H1 (cell line): ENCODE results near the gene FERMT2. TPM values are rescaled to one million over a fixed set of nuclear protein-coding genes. Genes with fewer than 3 reads are reported as not detected.

Source experiments
- CTCF ChIA-PET: fragments of 300-600 bp; sonication (Branson Sonifier 250); formaldehyde crosslinking; loops from one replicate; lab custom pipeline; 2021; ENCODE audit not compliant: partially characterized antibody; lab: Charles Lee
- POLR2A ChIA-PET: fragments of 300-600 bp; sonication (Branson Sonifier 250); formaldehyde crosslinking; loops from one replicate; lab custom pipeline; 2021; ENCODE audit warnings: inconsistent platforms; ENCODE audit not compliant: partially characterized antibody; lab: Charles Lee
- DNase-seq, 2 experiments: peaks; one replicate each; pipeline versions ENCODE4 v3.0.0 to v3.0.0-alpha.2; 2010 to 2022; ENCODE audit warnings: low spot score in 2 of 2, low read depth in 1 of 2, mixed read lengths in 1 of 2
- FAIRE-seq: peaks from 2 replicates; lab custom pipeline; 2011; peaks lifted over from hg19 to GRCh38; lab: Jason Lieb, UNC
- H2AFZ ChIP-seq: 2 replicates; pipeline ENCODE4 v1.8.1; 2012; ENCODE audit warnings: low read length, inconsistent platforms
- H2AK5ac ChIP-seq: 2 replicates; pipeline ENCODE4 v1.6.1; 2013; ENCODE audit warnings: low read depth, low read length
- H2BK120ac ChIP-seq: replicated peaks from 2 replicates; pipeline ENCODE3; 2013; ENCODE audit warnings: low read depth, low read length, inconsistent platforms
- H2BK12ac ChIP-seq: 2 replicates; pipeline ENCODE4 v1.6.1; 2013; ENCODE audit warnings: low read depth, low read length
- H2BK15ac ChIP-seq: 2 replicates; pipeline ENCODE4 v1.6.1; 2013; ENCODE audit warnings: low read length
- H2BK20ac ChIP-seq: 2 replicates; pipeline ENCODE4 v1.6.1; 2013; ENCODE audit warnings: low read length
- H2BK5ac ChIP-seq: 2 replicates; pipeline ENCODE4 v1.6.1; 2013; ENCODE audit warnings: low read depth, low read length
- H3K14ac ChIP-seq: 2 replicates; pipeline ENCODE4 v1.6.1; 2013; ENCODE audit warnings: inconsistent platforms; ENCODE audit not compliant: insufficient read length
- H3K18ac ChIP-seq: 2 replicates; pipeline ENCODE4 v1.6.1; 2013; ENCODE audit warnings: low read length; ENCODE audit errors: extremely low read depth
- H3K23ac ChIP-seq: 2 replicates; pipeline ENCODE4 v1.6.1; 2013; ENCODE audit warnings: inconsistent platforms; ENCODE audit not compliant: insufficient read length
- H3K23me2 ChIP-seq: 2 replicates; pipeline ENCODE4 v1.6.1; 2013; ENCODE audit warnings: low read depth, low read length
- H3K27ac ChIP-seq: 2 replicates; pipeline ENCODE4 v1.6.1; 2011; ENCODE audit warnings: low read depth, low read length, inconsistent platforms
- H3K27me3 ChIP-seq, 4 experiments: replicated peaks in 1 of 4; 1 replicate in 1 of 4; 2 replicates in 3 of 4; pipeline versions ENCODE4 v1.6.1 to v1.8.1; 2011 to 2013; ENCODE audit warnings: low read length in 3 of 4, mild to moderate bottlenecking in 3 of 4, inconsistent platforms in 2 of 4, mixed read lengths in 2 of 4, moderate library complexity in 1 of 4; ENCODE audit not compliant: control insufficient read depth in 3 of 4, insufficient read depth in 3 of 4; ENCODE audit errors: extremely low read depth in 1 of 4
- H3K36me3 ChIP-seq, 4 experiments: 2 replicates each; pipeline versions ENCODE4 v1.6.1 to v1.8.1; 2011 to 2013; ENCODE audit warnings: mild to moderate bottlenecking in 4 of 4, low read length in 3 of 4, moderate library complexity in 2 of 4, control low read depth in 1 of 4, inconsistent platforms in 1 of 4; ENCODE audit not compliant: insufficient read depth in 4 of 4, control insufficient read depth in 2 of 4
- H3K4ac ChIP-seq: replicated peaks from 2 replicates; pipeline ENCODE3; 2013; ENCODE audit warnings: low read length, low read depth, mixed read lengths, inconsistent platforms; ENCODE audit not compliant: insufficient read length
- H3K4me1 ChIP-seq, 4 experiments: replicated peaks in 1 of 4; 1 replicate in 1 of 4; 2 replicates in 3 of 4; pipeline versions ENCODE4 v1.6.1 to v1.8.1; 2011 to 2013; ENCODE audit warnings: low read length in 3 of 4, inconsistent platforms in 2 of 4, mixed read lengths in 1 of 4; ENCODE audit not compliant: insufficient read depth in 4 of 4, control insufficient read depth in 3 of 4
- H3K4me2 ChIP-seq, 2 experiments: 2 replicates each; pipeline versions ENCODE4 v1.6.1 to v1.8.1; 2011 to 2013; ENCODE audit warnings: low read depth in 2 of 2, low read length in 2 of 2, control low read depth in 1 of 2, inconsistent platforms in 1 of 2, mild to moderate bottlenecking in 1 of 2; ENCODE audit not compliant: insufficient read depth in 1 of 2
- H3K4me3 ChIP-seq, 4 experiments: fragments of 200-600, 300-600 bp in 1 of 4; sonication (generic), shearing (Covaris generic), sonication (Bioruptor Twin) in 1 of 4; 2 replicates each; pipeline versions ENCODE4 v1.5.1 to v1.8.1; 2011 to 2016; ENCODE audit warnings: low read length in 4 of 4, low read depth in 3 of 4, control low read depth in 2 of 4, inconsistent platforms in 2 of 4, mild to moderate bottlenecking in 2 of 4, mixed read lengths in 1 of 4, moderate library complexity in 1 of 4; ENCODE audit not compliant: insufficient read depth in 2 of 4; ENCODE audit errors: extremely low read depth in 1 of 4
- H3K56ac ChIP-seq: replicated peaks from 2 replicates; pipeline ENCODE3; 2013; ENCODE audit warnings: low read depth, mild to moderate bottlenecking, mixed read lengths, low read length, inconsistent platforms; ENCODE audit not compliant: insufficient read length
- H3K79me1 ChIP-seq: 2 replicates; pipeline ENCODE4 v1.6.1; 2013; ENCODE audit warnings: low read depth, low read length, control low read depth
- H3K79me2 ChIP-seq, 2 experiments: 2 replicates each; pipeline versions ENCODE4 v1.6.1 to v1.8.1; 2012 to 2013; ENCODE audit warnings: low read length in 2 of 2, mild to moderate bottlenecking in 2 of 2, inconsistent platforms in 1 of 2; ENCODE audit not compliant: insufficient read depth in 2 of 2, control insufficient read depth in 1 of 2
- H3K9ac ChIP-seq, 4 experiments: replicated peaks in 1 of 4; 1 replicate in 1 of 4; 2 replicates in 3 of 4; pipeline versions ENCODE4 v1.6.1 to v1.8.1; 2011 to 2013; ENCODE audit warnings: low read depth in 3 of 4, low read length in 3 of 4, control low read depth in 2 of 4, mild to moderate bottlenecking in 2 of 4, moderate library complexity in 2 of 4, inconsistent platforms in 1 of 4; ENCODE audit errors: extremely low read depth in 1 of 4
- H3K9me3 ChIP-seq, 2 experiments: 2 replicates each; pipeline versions ENCODE4 v1.6.1 to v1.8.1; 2012 to 2013; ENCODE audit warnings: mild to moderate bottlenecking in 2 of 2, moderate library complexity in 2 of 2, control low read depth in 1 of 2, inconsistent platforms in 1 of 2, low read depth in 1 of 2, low read length in 1 of 2, mixed read lengths in 1 of 2; ENCODE audit not compliant: insufficient read depth in 2 of 2
- H4K20me1 ChIP-seq, 2 experiments: replicated peaks in 1 of 2; 2 replicates each; pipeline versions ENCODE3 to v1.8.1; 2011 to 2013; ENCODE audit warnings: inconsistent platforms in 2 of 2, low read length in 2 of 2, mild to moderate bottlenecking in 1 of 2; ENCODE audit not compliant: insufficient read depth in 2 of 2, control insufficient read depth in 1 of 2
- H4K5ac ChIP-seq: 2 replicates; pipeline ENCODE4 v1.6.1; 2013; ENCODE audit warnings: low read length, low read depth, mixed read lengths, inconsistent platforms; ENCODE audit not compliant: insufficient read length
- H4K8ac ChIP-seq: 2 replicates; pipeline ENCODE4 v1.8.0; 2013; ENCODE audit warnings: mild to moderate bottlenecking, moderate library complexity, low read length, inconsistent platforms; ENCODE audit not compliant: insufficient read depth; ENCODE audit errors: extremely low read depth
- H4K91ac ChIP-seq: replicated peaks from 2 replicates; pipeline ENCODE3; 2013; ENCODE audit warnings: low read length, mixed read lengths, inconsistent platforms; ENCODE audit not compliant: insufficient read length
- CEBPB ChIP-seq: IDR thresholded peaks from 2 replicates; pipeline ENCODE4 v1.6.1; 2012; ENCODE audit warnings: low read depth, low read length
- EGR1 ChIP-seq: IDR thresholded peaks from 2 replicates; pipeline ENCODE4 v1.6.1; 2011; ENCODE audit warnings: low read depth, low read length, borderline replicate concordance
- HDAC6 ChIP-seq: IDR thresholded peaks from one replicate; pipeline ENCODE4 v1.7.1; 2012; ENCODE audit warnings: low read depth, mild to moderate bottlenecking, inconsistent platforms, low read length, moderate library complexity
- KDM5A ChIP-seq: fragments of 200-600 bp; IDR thresholded peaks from 2 replicates; pipeline ENCODE4 v1.7.1; 2012; ENCODE audit warnings: mild to moderate bottlenecking, low read length, inconsistent platforms, mixed read lengths
- POLR2A ChIP-seq, 2 experiments: IDR thresholded peaks; 1 replicate in 1 of 2; 2 replicates in 1 of 2; pipeline ENCODE4 v1.6.1; 2011; ENCODE audit warnings: low read depth in 2 of 2, low read length in 2 of 2, mild to moderate bottlenecking in 2 of 2; ENCODE audit errors: control extremely low read depth in 1 of 2
- SIX5 ChIP-seq: IDR thresholded peaks from 2 replicates; pipeline ENCODE4 v1.6.1; 2011; ENCODE audit warnings: mild to moderate bottlenecking, low read depth, low read length
- SP4 ChIP-seq: IDR thresholded peaks from 2 replicates; pipeline ENCODE4 v1.6.1; 2012; ENCODE audit warnings: low read length, inconsistent platforms
- TBP ChIP-seq: IDR thresholded peaks from 2 replicates; pipeline ENCODE4 v1.6.1; 2011; ENCODE audit warnings: low read depth, low read length, improper control_type of control experiment
- WGBS, 2 experiments: shearing (Covaris generic) in 1 of 2; methylation state at CpG; one replicate each; pipeline versions ENCODE4 v1.1.6 to v1.1.7; 2013 to 2015; ENCODE audit warnings: low lambda C conversion rate in 2 of 2, mixed read lengths in 2 of 2, inconsistent platforms in 1 of 2, low coverage in 1 of 2, missing lambda C conversion rate in 1 of 2; ENCODE audit not compliant: insufficient replicate concordance in 2 of 2, insufficient coverage in 1 of 2, insufficient read length in 1 of 2; ENCODE audit errors: extremely low coverage in 1 of 2, missing lambda C conversion rate in 1 of 2; 5-methylcytosine and 5-hydroxymethylcytosine counted together
- polyA plus RNA-seq, 7 experiments: library from polyadenylated mRNA; depleted of rRNA in 3 of 7; stranded (reverse) in 5 of 7; unstranded in 2 of 7; fragments of >200 nt in 5 of 7; fragments of 200-250 nt in 2 of 7; gene quantifications; 1 replicate in 5 of 7; 2 replicates in 1 of 7; 4 replicates in 1 of 7; pipeline versions ENCODE4 v1.2.1 to v1.2.3, GENCODE V29; 2011 to 2013; ENCODE audit warnings: missing spikeins in 2 of 7, mixed read lengths in 2 of 7
- total RNA-seq: library from RNA; stranded (reverse); fragmentation: NEBNext Ultra II Directional; extraction: Animal tissue kit (Norgen Biotek cat#: 25700); gene quantifications from 2 replicates; pipeline ENCODE4 v1.2.1, GENCODE V29; 2021
- TF ChIP-seq, protein P1 (sequence below): IDR thresholded peaks from 2 replicates; pipeline ENCODE4 v1.6.1; 2011; ENCODE audit warnings: low read length, improper control_type of control experiment
- TF ChIP-seq, protein P2 (sequence below), 3 experiments: IDR thresholded peaks; 1 replicate in 2 of 3; 2 replicates in 1 of 3; pipeline versions ENCODE4 v1.5.1 to v1.6.1; 2011; ENCODE audit warnings: low read length in 3 of 3, mild to moderate bottlenecking in 3 of 3, inconsistent platforms in 2 of 3, low read depth in 1 of 3, moderate library complexity in 1 of 3; ENCODE audit not compliant: insufficient read depth in 1 of 3; ENCODE audit errors: control extremely low read depth in 1 of 3

The FERMT2 gene
- total and polyA plus RNA-seq, 2 of the 8 experiments (the other 6 are each of a cell fraction or from before 2014, with no cell fraction given) = 53.3 to 142 TPM

- no peak overlapping the region for H3K14ac ChIP-seq
- H4K20me1 ChIP-seq = no peaks in the 10 kb centered on the region
- no peak overlapping the region for H3K18ac ChIP-seq
- H2BK12ac ChIP-seq = no peak overlapping the region
- H3K36me3 ChIP-seq = peaks cover 8 to 80% (median 37%) of the 10 kb centered on the region in 4 experiments; a peak in 7 of 8 replicates
- peaks cover 0 to 4% (median 0%) of the 10 kb centered on the region in 4 experiments; a peak in 1 of 7 replicates for H3K4me1 ChIP-seq
- H3K4me3 ChIP-seq = no peak overlapping the region
- no peaks in the 10 kb centered on the region for H3K79me2 ChIP-seq
- no peak overlapping the region for H2BK120ac ChIP-seq
- no peak overlapping the region for H3K4ac ChIP-seq
- no peaks in the 10 kb centered on the region for H3K9me3 ChIP-seq
- H4K5ac ChIP-seq = no peak overlapping the region
- H2BK5ac ChIP-seq = no peak overlapping the region
- no peak overlapping the region for H2AFZ ChIP-seq
- FAIRE-seq = no peak
- H3K79me1 ChIP-seq = no peaks in the 10 kb centered on the region; the same call in 1 of the 2 replicates
- H3K56ac ChIP-seq = no peak overlapping the region
- WGBS, 2 experiments = 87% methylated on average over 4 of the region's 4 CpGs; no CpG with 5 or more reads in 1 of the 2 experiments
- no peak for DNase-seq
- H4K8ac ChIP-seq = no peak overlapping the region
- no peaks in the 10 kb centered on the region for H3K27me3 ChIP-seq
- H4K91ac ChIP-seq = no peak overlapping the region
- H3K4me2 ChIP-seq = no peak overlapping the region
- POLR2A ChIA-PET = interaction anchor here (1.3 to 1.9 kb wide), 2 partner anchors 9 to 11 kb away, joined by 3 to 4 read pairs; no protein-coding TSS in a partner anchor
- no peak overlapping the region for H3K23ac ChIP-seq
- no peak overlapping the region for H2BK15ac ChIP-seq
- no peak overlapping the region for H3K27ac ChIP-seq
- H3K9ac ChIP-seq = no peak overlapping the region
- H2AK5ac ChIP-seq = no peak overlapping the region
- CTCF ChIA-PET = interaction anchor here (1.5 kb wide), 1 partner anchor 62 kb away, joined by 3 read pairs; no protein-coding TSS in a partner anchor
- no peaks in the 10 kb centered on the region for H3K23me2 ChIP-seq
- H2BK20ac ChIP-seq = no peak overlapping the region
- TF ChIP-seq KDM5A (no peak), POLR2A (IDR thresholded peaks at IDR 0.05; ENCODE audit: control extremely low read depth in 1 of 2, low read depth in 2 of 2, low read length in 2 of 2) (no peak), SIX5 (no peak), SP4 (no peak), EGR1 (no peak), HDAC6 (no peak), CEBPB (no peak), TBP (no peak)
- TF ChIP-seq, protein P1, sequence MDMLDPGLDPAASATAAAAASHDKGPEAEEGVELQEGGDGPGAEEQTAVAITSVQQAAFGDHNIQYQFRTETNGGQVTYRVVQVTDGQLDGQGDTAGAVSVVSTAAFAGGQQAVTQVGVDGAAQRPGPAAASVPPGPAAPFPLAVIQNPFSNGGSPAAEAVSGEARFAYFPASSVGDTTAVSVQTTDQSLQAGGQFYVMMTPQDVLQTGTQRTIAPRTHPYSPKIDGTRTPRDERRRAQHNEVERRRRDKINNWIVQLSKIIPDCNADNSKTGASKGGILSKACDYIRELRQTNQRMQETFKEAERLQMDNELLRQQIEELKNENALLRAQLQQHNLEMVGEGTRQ = no peak
- TF ChIP-seq, protein P2, sequence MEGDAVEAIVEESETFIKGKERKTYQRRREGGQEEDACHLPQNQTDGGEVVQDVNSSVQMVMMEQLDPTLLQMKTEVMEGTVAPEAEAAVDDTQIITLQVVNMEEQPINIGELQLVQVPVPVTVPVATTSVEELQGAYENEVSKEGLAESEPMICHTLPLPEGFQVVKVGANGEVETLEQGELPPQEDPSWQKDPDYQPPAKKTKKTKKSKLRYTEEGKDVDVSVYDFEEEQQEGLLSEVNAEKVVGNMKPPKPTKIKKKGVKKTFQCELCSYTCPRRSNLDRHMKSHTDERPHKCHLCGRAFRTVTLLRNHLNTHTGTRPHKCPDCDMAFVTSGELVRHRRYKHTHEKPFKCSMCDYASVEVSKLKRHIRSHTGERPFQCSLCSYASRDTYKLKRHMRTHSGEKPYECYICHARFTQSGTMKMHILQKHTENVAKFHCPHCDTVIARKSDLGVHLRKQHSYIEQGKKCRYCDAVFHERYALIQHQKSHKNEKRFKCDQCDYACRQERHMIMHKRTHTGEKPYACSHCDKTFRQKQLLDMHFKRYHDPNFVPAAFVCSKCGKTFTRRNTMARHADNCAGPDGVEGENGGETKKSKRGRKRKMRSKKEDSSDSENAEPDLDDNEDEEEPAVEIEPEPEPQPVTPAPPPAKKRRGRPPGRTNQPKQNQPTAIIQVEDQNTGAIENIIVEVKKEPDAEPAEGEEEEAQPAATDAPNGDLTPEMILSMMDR (IDR thresholded peaks at IDR 0.05; ENCODE audit: control extremely low read depth in 1 of 3, insufficient read depth in 1 of 3, low read depth in 1 of 3, low read length in 3 of 3) = no peak
These were observed 88.1 kb downstream of the FERMT2 start for GRCh38 chr14:52862632-52863333.
